H9 (cell line): ENCODE measurements around the gene RAB1A. TPM values are rescaled to one million over a fixed set of nuclear protein-coding genes. Genes with fewer than 3 reads are reported as not detected.
"Not testable (repeated sequence)": the region's sequence is repeated elsewhere in the genome, so short reads cannot be mapped to it uniquely, and the experiment has no call there.

Experiments
- DNase-seq: peaks from one replicate; pipeline ENCODE4 v3.0.0-alpha.2; 2017
- H2AFZ ChIP-seq: one replicate; pipeline ENCODE4 v1.6.1; 2013; ENCODE audit warnings: mild to moderate bottlenecking, low read length, control low read depth, moderate library complexity
- H2AK5ac ChIP-seq: 2 replicates; pipeline ENCODE4 v1.6.1; 2013; ENCODE audit warnings: low read length, control low read depth, mixed read lengths; ENCODE audit not compliant: insufficient read length
- H2BK120ac ChIP-seq: one replicate; pipeline ENCODE4 v1.6.1; 2013; ENCODE audit warnings: low read depth, mild to moderate bottlenecking, low read length, control low read depth, inconsistent platforms; ENCODE audit not compliant: poor library complexity, severe bottlenecking
- H2BK12ac ChIP-seq: 2 replicates; pipeline ENCODE4 v1.6.1; 2013; ENCODE audit warnings: low read length, control low read depth, mixed read lengths, low read depth; ENCODE audit not compliant: insufficient read length
- H2BK15ac ChIP-seq: 2 replicates; pipeline ENCODE4 v1.6.1; 2013; ENCODE audit warnings: low read depth, low read length, control low read depth
- H2BK20ac ChIP-seq: one replicate; pipeline ENCODE4 v1.6.1; 2013; ENCODE audit warnings: low read depth, mild to moderate bottlenecking, low read length, control low read depth, inconsistent platforms; ENCODE audit not compliant: poor library complexity, severe bottlenecking
- H2BK5ac ChIP-seq: 2 replicates; pipeline ENCODE4 v1.6.1; 2013; ENCODE audit warnings: low read length, control low read depth, mixed read lengths; ENCODE audit not compliant: insufficient read length
- H3K14ac ChIP-seq: 2 replicates; pipeline ENCODE4 v1.6.1; 2013; ENCODE audit warnings: low read length, control low read depth; ENCODE audit not compliant: insufficient read depth
- H3K18ac ChIP-seq: 2 replicates; pipeline ENCODE4 v1.6.1; 2013; ENCODE audit warnings: low read depth, mild to moderate bottlenecking, mixed read lengths, low read length, control low read depth; ENCODE audit not compliant: insufficient read length
- H3K23ac ChIP-seq: 2 replicates; pipeline ENCODE4 v1.6.1; 2013; ENCODE audit warnings: low read length, control low read depth, mixed read lengths, low read depth; ENCODE audit not compliant: insufficient read length
- H3K23me2 ChIP-seq: 2 replicates; pipeline ENCODE4 v1.6.1; 2013; ENCODE audit warnings: low read depth, mild to moderate bottlenecking, mixed read lengths, low read length, control low read depth; ENCODE audit not compliant: insufficient read length, poor library complexity, severe bottlenecking
- H3K27ac ChIP-seq: 2 replicates; pipeline ENCODE4 v1.5.1; 2013; ENCODE audit warnings: low read length, control low read depth, mixed read lengths, low read depth; ENCODE audit not compliant: insufficient read length
- H3K27me3 ChIP-seq: 2 replicates; pipeline ENCODE4 v1.6.1; 2013; ENCODE audit warnings: low read length, control low read depth, inconsistent platforms; ENCODE audit not compliant: insufficient read depth
- H3K4ac ChIP-seq: 2 replicates; pipeline ENCODE4 v1.6.1; 2013; ENCODE audit warnings: low read depth, mild to moderate bottlenecking, control low read depth, inconsistent platforms, low read length, moderate library complexity
- H3K4me1 ChIP-seq: 2 replicates; pipeline ENCODE4 v1.6.1; 2013; ENCODE audit warnings: low read length, control low read depth, inconsistent platforms; ENCODE audit not compliant: insufficient read depth
- H3K4me2 ChIP-seq: 2 replicates; pipeline ENCODE4 v1.6.1; 2013; ENCODE audit warnings: low read length, control low read depth, mixed read lengths; ENCODE audit not compliant: insufficient read length, insufficient read depth
- H3K56ac ChIP-seq: 2 replicates; pipeline ENCODE4 v1.6.1; 2013; ENCODE audit warnings: low read depth, mild to moderate bottlenecking, mixed read lengths, low read length, control low read depth; ENCODE audit not compliant: insufficient read length
- H3K79me1 ChIP-seq: 2 replicates; pipeline ENCODE4 v1.6.1; 2013; ENCODE audit warnings: low read depth, mild to moderate bottlenecking, moderate library complexity, low read length, control low read depth, inconsistent platforms; ENCODE audit not compliant: insufficient read depth, poor library complexity, severe bottlenecking
- H3K79me2 ChIP-seq: 2 replicates; pipeline ENCODE4 v1.6.1; 2013; ENCODE audit warnings: low read length, control low read depth, inconsistent platforms; ENCODE audit not compliant: insufficient read depth
- H3K9ac ChIP-seq: 2 replicates; pipeline ENCODE4 v1.6.1; 2013; ENCODE audit warnings: low read length, control low read depth, mixed read lengths; ENCODE audit not compliant: insufficient read length; ENCODE audit errors: extremely low read depth
- H3K9me3 ChIP-seq: one replicate; pipeline ENCODE4 v1.6.1; 2013; ENCODE audit warnings: low read depth, low read length, inconsistent platforms; ENCODE audit not compliant: control insufficient read depth
- H3T11ph ChIP-seq: one replicate; pipeline ENCODE4 v1.6.1; 2013; ENCODE audit warnings: mild to moderate bottlenecking, low read length, control low read depth, inconsistent platforms
- H4K20me1 ChIP-seq: one replicate; pipeline ENCODE4 v1.6.1; 2013; ENCODE audit not compliant: control insufficient read depth, insufficient read length, insufficient read depth
- H4K5ac ChIP-seq: 2 replicates; pipeline ENCODE4 v1.6.1; 2013; ENCODE audit warnings: low read depth, mild to moderate bottlenecking, mixed read lengths, low read length, control low read depth; ENCODE audit not compliant: insufficient read length
- H4K8ac ChIP-seq: replicated peaks from 2 replicates; pipeline ENCODE4 v1.6.1; 2013; ENCODE audit warnings: low read length, control low read depth, mixed read lengths, low read depth; ENCODE audit not compliant: insufficient read length
- H4K91ac ChIP-seq: 2 replicates; pipeline ENCODE4 v1.6.1; 2013; ENCODE audit warnings: low read depth, mild to moderate bottlenecking, moderate library complexity, mixed read lengths, low read length, control low read depth; ENCODE audit not compliant: insufficient read length
- H3K27ac Mint-ChIP-seq, 3 experiments: 2 replicates in 2 of 3; 3 replicates in 1 of 3; pipeline ENCODE4 v1.8.0; 2020 to 2021; ENCODE audit warnings: mixed read lengths in 3 of 3, mild to moderate bottlenecking in 1 of 3, moderate library complexity in 1 of 3
- H3K27me3 Mint-ChIP-seq: 2 replicates; pipeline ENCODE4 v1.8.0; 2021; ENCODE audit warnings: low read depth, mild to moderate bottlenecking, moderate library complexity, mixed read lengths
- H3K36me3 Mint-ChIP-seq, 3 experiments: 2 replicates in 2 of 3; 3 replicates in 1 of 3; pipeline ENCODE4 v1.8.0; 2020 to 2021; ENCODE audit warnings: low read depth in 3 of 3, mixed read lengths in 3 of 3; ENCODE audit not compliant: insufficient read depth in 1 of 3
- H3K4me1 Mint-ChIP-seq, 2 experiments: 2 replicates each; pipeline ENCODE4 v1.8.0; 2020; ENCODE audit warnings: mixed read lengths in 2 of 2
- H3K4me3 Mint-ChIP-seq, 2 experiments: 2 replicates in 1 of 2; 3 replicates in 1 of 2; pipeline ENCODE4 v1.8.0; 2020 to 2021; ENCODE audit warnings: mild to moderate bottlenecking in 2 of 2, mixed read lengths in 2 of 2, moderate library complexity in 1 of 2
- H3K9me3 Mint-ChIP-seq, 2 experiments: 2 replicates in 1 of 2; 3 replicates in 1 of 2; pipeline ENCODE4 v1.8.0; 2020; ENCODE audit warnings: mild to moderate bottlenecking in 2 of 2, mixed read lengths in 2 of 2, moderate library complexity in 1 of 2
- CTCF ChIP-seq: fragments of 200-600 bp; sonication (generic); conservative IDR thresholded peaks from 3 replicates; pipeline ENCODE4 v1.8.0; 2021; ENCODE audit warnings: antibody characterized with exemption, mild to moderate bottlenecking
- WGBS: extraction: QIAGEN DNeasy Blood & Tissue Kit; methylation state at CpG from one replicate; pipeline ENCODE4 v1.1.7; 2013; ENCODE audit warnings: missing lambda C conversion rate, low lambda C conversion rate, mixed read lengths; ENCODE audit not compliant: insufficient read length; ENCODE audit errors: extremely low coverage; 5-methylcytosine and 5-hydroxymethylcytosine counted together
- total RNA-seq: library from RNA; stranded (reverse); gene quantifications from 2 replicates; pipeline ENCODE4 v1.2.1, GENCODE V29; 2021

Gene RAB1A
- total RNA-seq, 1 experiment from 2014 or later: 112 TPM

- no peak overlapping the region for H3K14ac ChIP-seq
- H3K9me3 ChIP-seq: no peaks in the 10 kb centered on the region
- WGBS: no CpG with 5 or more reads among the region's 6 CpGs
- H2BK20ac ChIP-seq: no peak overlapping the region
- H3K36me3 Mint-ChIP-seq: no peaks in the 10 kb centered on the region; a peak in 1 of 7 replicates
- no peak overlapping the region for H3K18ac ChIP-seq
- H3K23ac ChIP-seq: no peak overlapping the region
- no peak overlapping the region for H3K27ac ChIP-seq
- H3K4me1 ChIP-seq: no peaks in the 10 kb centered on the region
- no peak overlapping the region for H3K4me3 Mint-ChIP-seq
- no peaks in the 10 kb centered on the region; the same call in 1 of the 2 replicates for H3K27me3 Mint-ChIP-seq
- no peak overlapping the region for H2BK12ac ChIP-seq
- H3K56ac ChIP-seq: no peak overlapping the region
- no peak overlapping the region for H2BK15ac ChIP-seq
- H3K23me2 ChIP-seq: no peaks in the 10 kb centered on the region
- no peak overlapping the region for H3K4ac ChIP-seq
- no peak overlapping the region for H4K5ac ChIP-seq
- no peak for TF ChIP-seq CTCF
- peaks cover 2 to 3% of the 10 kb centered on the region in 2 experiments; a peak in 2 of 5 replicates for H3K9me3 Mint-ChIP-seq
- H2BK120ac ChIP-seq: no peak overlapping the region
- H2AK5ac ChIP-seq: no peak overlapping the region
- no peak overlapping the region for H3K9ac ChIP-seq
- no peak overlapping the region for H3T11ph ChIP-seq
- no peaks in the 10 kb centered on the region for H3K79me2 ChIP-seq
- peaks cover 16 to 23% of the 10 kb centered on the region in 2 experiments for H3K4me1 Mint-ChIP-seq
- no peak overlapping the region for H4K91ac ChIP-seq
- H2BK5ac ChIP-seq: no peak overlapping the region
- no peaks in the 10 kb centered on the region for H4K20me1 ChIP-seq
- no peak overlapping the region for H3K4me2 ChIP-seq
- no peak overlapping the region for H2AFZ ChIP-seq
- DNase-seq: no peak
- H3K27me3 ChIP-seq: no peaks in the 10 kb centered on the region
- no peak overlapping the region for H3K27ac Mint-ChIP-seq
- no peaks in the 10 kb centered on the region for H3K79me1 ChIP-seq
- H4K8ac ChIP-seq: no peak overlapping the region
These were observed 28.7 kb upstream of the RAB1A start for GRCh38 chr2:65158557-65158956.

- DNase-seq: not testable (repeated sequence)
These were observed 27.9 kb upstream of the RAB1A start for GRCh38 chr2:65157856-65158255.

More at GRCh38 chr2:65157856-65158255, 27.9 kb upstream of the RAB1A start:
- H3K36me3 Mint-ChIP-seq, H3T11ph ChIP-seq, H2AFZ ChIP-seq, H3K4me1 ChIP-seq, H3K9me3 ChIP-seq, H3K79me2 ChIP-seq, H3K27me3 ChIP-seq, H3K23ac ChIP-seq, H3K4me2 ChIP-seq, H3K4me3 Mint-ChIP-seq, H2BK12ac ChIP-seq, H3K23me2 ChIP-seq, H3K9me3 Mint-ChIP-seq, H2BK5ac ChIP-seq, H4K8ac ChIP-seq, H3K27ac Mint-ChIP-seq, H3K27ac ChIP-seq, H4K91ac ChIP-seq, H2BK20ac ChIP-seq, H3K9ac ChIP-seq, H4K5ac ChIP-seq, H3K14ac ChIP-seq, H3K18ac ChIP-seq, H4K20me1 ChIP-seq, H3K4ac ChIP-seq, H3K56ac ChIP-seq, H2BK15ac ChIP-seq, H2AK5ac ChIP-seq, H3K79me1 ChIP-seq, H2BK120ac ChIP-seq, H3K27me3 Mint-ChIP-seq: not testable (repeated sequence)
- H3K4me1 Mint-ChIP-seq: peaks cover 16 to 21% of the 10 kb centered on the region in 2 experiments
- no CpG with 5 or more reads among the region's 6 CpGs for WGBS
